Hair follicle dermal papilla cell (primary cell): ENCODE data around the gene LENG1. TPM values are rescaled to one million over a fixed set of nuclear protein-coding genes. Genes with fewer than 3 reads are reported as not detected.

Experiments
- total RNA-seq: library from RNA; depleted of rRNA; stranded (reverse); fragments of >200 nt; gene quantifications from 2 replicates; pipeline ENCODE4 v1.2.3, GENCODE V29; 2012

The LENG1 gene
- 3.2 and 3.5 TPM in 2 replicates for total RNA-seq

DNA sequence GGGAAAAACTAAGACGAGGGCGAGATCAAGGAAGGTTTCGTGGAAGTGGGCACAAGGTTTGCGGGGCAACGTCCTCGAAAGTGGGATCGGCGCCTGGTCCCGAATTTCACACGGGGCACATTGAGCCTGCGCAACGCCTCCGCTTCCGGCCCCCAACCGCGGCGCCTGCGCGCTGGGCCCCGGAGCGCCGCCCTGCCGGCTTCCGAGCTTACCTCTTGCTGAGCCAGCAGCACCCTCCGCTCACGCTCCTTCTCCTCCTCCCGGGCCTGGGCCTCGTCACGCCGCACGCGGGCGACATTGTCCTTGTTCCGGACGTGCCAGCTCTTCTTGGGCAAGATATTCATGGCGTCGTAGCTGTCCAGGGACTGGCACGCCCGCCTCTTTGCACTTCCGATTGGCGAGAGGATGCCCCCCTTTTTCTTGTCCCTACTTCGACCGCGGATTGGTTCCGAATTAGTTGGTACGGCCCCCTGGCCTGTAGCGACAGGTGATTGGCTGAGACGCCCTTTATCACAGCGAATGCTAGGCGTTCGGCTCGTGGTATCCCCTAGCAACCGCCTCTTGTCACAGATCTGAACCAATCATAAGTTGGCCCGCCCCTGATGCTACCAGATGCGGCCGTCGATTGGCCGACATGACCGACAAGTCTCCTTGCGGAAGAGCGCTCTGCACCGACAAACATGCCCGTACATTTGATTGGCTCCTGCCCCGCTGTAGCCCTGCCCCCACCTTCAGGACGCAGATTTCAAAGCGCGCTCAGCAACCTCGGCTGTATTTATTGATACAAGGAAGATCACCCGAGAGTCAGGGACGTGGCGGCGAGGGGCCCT lies at the start of gene LENG1:
TSS of gene LENG1 (minus strand) at position 370 of the 830 bp plus-strand sequence. CDS start at position 344, 26 bp downstream.

DNA sequence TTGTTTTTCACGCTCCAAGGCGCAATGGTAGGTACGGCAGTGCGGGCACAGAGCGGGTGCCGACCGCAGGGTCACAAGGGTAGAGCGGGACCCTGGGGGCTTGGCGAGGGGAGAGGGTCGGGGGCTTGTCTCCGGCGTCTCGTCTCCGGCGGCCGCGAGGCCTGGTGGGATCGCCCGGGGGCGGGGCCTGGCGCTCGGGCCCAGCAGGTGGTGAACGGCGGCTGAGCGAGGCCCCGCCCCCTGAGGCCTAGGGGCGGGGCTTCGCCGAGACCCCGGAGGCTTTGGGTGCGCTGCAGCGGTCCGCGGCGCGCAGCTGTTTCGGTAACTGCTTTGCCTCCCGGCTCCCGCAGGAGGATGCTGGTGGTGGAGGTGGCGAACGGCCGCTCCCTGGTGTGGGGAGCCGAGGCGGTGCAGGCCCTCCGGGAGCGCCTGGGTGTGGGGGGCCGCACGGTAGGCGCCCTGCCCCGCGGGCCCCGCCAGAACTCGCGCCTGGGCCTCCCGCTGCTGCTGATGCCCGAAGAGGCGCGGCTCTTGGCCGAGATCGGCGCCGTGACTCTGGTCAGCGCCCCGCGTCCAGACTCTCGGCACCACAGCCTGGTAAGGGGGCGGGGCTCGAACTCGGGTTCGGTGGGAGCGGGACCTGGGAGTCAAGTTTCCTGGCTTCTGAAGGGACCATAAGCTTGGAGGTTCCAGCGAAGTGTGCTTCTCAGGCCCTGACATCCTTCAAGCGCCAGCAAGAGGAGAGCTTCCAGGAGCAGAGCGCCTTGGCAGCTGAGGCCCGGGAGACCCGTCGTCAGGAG lies 31.7 kb upstream of the LENG1 start, which contains the start of gene TSEN34:
TSS of gene TSEN34 (plus strand) at position 298 of the 800 bp plus-strand sequence. CDS start at position 355, 57 bp downstream.

DNA sequence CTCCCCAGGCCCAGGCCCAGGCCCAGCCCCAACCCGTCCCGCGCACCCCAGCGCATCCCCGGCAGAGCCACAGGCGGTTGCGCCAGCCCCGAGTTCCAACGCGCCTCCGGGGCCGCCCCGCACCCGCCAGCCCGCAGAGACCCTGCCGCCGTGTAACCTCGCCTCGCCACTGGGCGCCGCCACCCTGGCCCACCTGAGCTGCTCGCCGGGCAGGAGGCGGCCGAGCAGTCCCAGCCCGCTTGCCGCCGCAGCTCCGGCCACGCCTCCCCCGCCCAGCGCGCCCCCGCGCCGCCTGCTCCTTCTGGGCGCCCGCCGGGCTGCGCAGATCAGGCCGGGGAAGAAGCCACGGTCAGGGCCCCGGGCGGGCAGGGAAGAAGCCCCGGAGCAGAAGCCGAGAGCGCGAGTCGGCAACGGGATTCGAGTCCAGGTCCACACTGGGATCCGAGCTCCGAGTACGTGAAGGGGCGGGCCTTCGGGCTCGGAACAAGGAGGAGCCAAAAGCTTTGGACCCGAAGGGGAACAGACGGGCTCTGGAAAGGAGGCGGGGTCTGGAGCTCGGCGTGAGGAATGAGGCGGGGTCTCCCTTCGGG lies 29.7 kb upstream of the LENG1 start, which contains the start of gene MBOAT7:
TSS of gene MBOAT7 (minus strand) at position 436 of the 590 bp plus-strand sequence. CDS start 1,072 bp downstream, outside the sequence.

DNA sequence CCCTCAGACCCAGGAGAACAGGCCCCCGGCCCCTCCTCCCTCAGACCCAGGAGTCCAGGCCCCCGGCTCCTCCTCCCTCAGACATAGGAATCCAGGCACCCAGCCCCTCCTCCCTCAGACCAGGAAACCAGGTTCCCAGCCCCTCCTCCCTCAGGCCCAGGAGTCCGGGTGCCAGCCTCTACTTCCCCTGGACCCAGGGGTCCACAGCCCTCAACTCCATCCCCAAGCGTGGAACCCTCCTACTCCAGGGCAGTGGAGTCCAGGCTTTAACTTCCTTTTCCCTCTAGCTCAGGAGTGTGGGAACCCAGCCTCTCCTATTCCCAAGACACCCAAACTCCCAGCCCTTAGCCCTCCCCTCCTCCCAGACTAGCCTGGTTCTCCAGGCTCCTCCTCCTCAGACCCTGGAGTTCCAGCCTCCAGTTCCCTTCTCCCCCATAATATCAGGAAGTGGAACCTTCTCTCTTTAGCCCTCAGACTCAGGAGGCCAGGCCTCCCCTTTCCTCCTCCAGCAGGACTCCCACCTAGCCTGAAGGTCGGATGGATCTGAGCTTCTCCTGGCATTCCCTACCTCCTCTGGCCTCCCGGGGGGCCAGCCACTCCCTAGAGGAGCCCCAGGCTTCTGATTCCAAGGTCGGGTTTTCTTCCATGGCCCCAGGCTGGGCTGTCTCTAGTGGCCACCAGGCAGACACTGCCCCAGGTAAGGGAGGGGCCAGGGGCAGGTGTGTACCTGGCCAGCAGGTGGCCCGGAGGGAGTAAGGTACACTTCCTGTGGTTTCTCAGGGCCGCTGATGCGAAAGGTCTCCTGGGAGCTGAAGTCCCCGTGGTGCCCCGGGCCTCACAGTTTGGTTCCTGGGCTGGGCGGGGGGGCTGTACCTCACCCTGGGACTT lies 13.2 kb upstream of the LENG1 start, which contains the start of gene TMC4:
TSS of gene TMC4 (minus strand) at position 690 of the 888 bp plus-strand sequence. CDS start at position 647, 43 bp downstream.

DNA sequence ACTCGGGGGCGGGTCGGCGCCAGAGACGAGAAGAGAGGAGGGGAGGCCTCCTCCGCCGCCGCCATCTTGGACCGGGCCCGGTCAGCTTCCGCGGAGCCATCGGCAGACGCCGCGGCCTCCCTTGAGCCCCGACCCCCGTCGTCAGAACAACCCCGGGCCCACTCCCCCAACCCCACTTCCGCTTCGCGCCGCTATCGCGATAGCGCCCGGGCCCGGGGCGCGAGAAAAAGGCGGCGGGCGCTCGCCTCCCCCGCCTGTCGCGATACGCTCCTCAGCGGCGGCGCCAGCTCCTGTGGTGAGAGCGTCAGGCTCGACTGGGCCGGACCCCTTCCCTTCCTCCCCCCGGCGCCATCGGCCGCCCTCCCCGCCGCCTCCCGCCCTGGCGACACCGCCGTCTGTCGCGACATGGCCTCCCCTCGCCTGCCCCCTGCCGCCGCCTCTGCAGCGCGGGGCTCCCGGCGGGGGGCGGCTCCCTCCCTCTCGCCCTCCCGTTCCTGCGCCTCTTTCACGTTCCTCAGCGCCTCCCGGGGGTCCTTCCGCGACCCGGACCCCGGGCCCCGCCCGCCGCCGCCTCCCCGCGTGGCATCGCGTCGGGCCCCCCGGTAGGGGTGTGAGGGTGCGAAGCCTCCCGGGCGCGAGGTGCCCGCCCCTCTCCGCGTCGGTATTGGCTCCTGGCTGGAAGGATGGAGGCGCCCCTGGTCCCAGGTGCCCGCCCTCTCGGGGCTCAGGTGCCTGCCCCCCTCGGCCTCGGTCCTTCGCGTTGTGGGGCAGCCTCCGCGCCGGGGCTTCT lies 21.6 kb downstream of the LENG1 start, which contains the start of gene CNOT3:
TSS of gene CNOT3 (plus strand) at position 64 of the 790 bp plus-strand sequence. CDS start 5,217 bp downstream, outside the sequence.

DNA sequence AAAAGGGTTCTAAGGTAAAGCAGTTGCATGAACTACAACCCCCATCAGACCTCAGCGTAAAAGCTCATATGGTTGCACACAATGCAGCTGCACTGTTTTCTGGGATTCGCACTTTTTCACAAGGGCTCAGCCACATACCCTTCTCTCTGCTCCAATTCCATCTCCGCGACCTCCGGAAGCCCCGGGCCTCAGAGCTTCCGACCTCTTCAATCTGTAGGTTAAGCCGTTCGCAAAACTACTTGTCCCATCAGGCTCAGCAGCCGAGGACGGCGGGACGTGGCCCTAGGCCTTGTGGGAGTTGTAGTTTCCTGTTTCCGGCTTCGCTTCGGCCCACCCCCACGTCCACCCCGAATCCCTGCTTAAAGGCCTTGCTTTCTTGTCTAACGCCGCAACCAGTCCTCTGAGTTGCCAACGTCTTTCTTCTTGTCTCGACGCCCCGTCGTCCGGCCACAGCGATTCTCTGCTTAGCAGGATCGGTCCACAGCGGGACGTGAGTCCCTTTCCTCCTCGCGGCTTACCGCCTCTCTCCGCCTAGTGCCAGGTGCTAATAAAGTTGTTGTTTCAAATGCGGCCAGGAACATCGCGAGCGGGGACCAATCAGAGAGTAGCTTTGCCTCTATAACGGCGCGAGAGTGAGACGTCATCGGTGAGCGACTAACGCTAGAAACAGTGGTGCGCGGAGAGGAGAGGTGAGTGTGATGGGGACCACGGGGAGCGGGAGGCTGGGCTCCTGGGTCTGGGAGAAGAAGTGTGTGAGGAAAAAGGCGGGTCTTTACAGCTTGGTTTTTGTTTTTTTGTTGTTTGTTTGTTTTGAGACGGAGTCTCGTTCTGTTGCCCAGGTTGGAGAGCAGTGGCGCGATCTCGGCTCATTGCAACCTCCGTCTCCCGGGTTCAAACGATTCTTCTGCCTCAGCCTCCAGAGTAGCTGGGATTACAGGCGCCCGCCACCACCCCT lies 44.1 kb downstream of the LENG1 start, which contains the start of the genes PRPF31 and TFPT:
TSS of gene PRPF31 (plus strand) at position 646 of the 955 bp plus-strand sequence. CDS start 2,525 bp downstream, outside the sequence.
TSS of gene TFPT (minus strand) at position 549 of the 955 bp plus-strand sequence. CDS start at position 161, 388 bp downstream.

Other genes with a start within 250 kb of the LENG1 start
- not detected in 2 replicates for gene CACNG8, start 196.8 kb downstream of the LENG1 start, total RNA-seq
- gene CACNG6, start 168.1 kb downstream of the LENG1 start, total RNA-seq, result not detected in 2 replicates
- not detected in 2 replicates for gene VSTM1, start 95.8 kb downstream of the LENG1 start, total RNA-seq
- gene TARM1, start 78.4 kb downstream of the LENG1 start, total RNA-seq, result not detected in 2 replicates
- gene OSCAR, start 58.9 kb downstream of the LENG1 start, total RNA-seq, result 0.16 and 0.36 TPM in 2 replicates
- 5.7 and 6.2 TPM in 2 replicates for gene NDUFA3, start 56.9 kb downstream of the LENG1 start, total RNA-seq
- gene TFPT, start 44.1 kb downstream of the LENG1 start, total RNA-seq, result 7.7 and 9.7 TPM in 2 replicates
- 41.4 and 44.5 TPM in 2 replicates for gene PRPF31, start 44.0 kb downstream of the LENG1 start, total RNA-seq
- gene CNOT3, start 22.0 kb downstream of the LENG1 start, total RNA-seq, result 15.1 and 16.5 TPM in 2 replicates
- gene TMC4, start 13.4 kb upstream of the LENG1 start, total RNA-seq, result 0.36 and 1.5 TPM in 2 replicates
- 19.1 and 32.5 TPM in 2 replicates for gene MBOAT7, start 29.9 kb upstream of the LENG1 start, total RNA-seq
- 56.0 and 64.7 TPM in 2 replicates for gene TSEN34, start 31.6 kb upstream of the LENG1 start, total RNA-seq
- 1,123 and 1,387 TPM in 2 replicates for gene RPS9, start 41.1 kb upstream of the LENG1 start, total RNA-seq
- not detected in 2 replicates for gene LILRB3, start 63.3 kb upstream of the LENG1 start, total RNA-seq
- gene LILRA6, start 83.1 kb upstream of the LENG1 start, total RNA-seq, result not detected in 2 replicates
- not detected in 2 replicates for gene LILRB5, start 97.6 kb upstream of the LENG1 start, total RNA-seq
- gene LILRB2, start 121.4 kb upstream of the LENG1 start, total RNA-seq, result not detected in 2 replicates
- not detected in 2 replicates for gene LILRA5, start 153.4 kb upstream of the LENG1 start, total RNA-seq
- gene LILRA4, start 179.4 kb upstream of the LENG1 start, total RNA-seq, result not detected in 2 replicates
- 0.16 TPM in 1 of 2 replicates, not detected in the other for gene LAIR1, start 205.2 kb upstream of the LENG1 start, total RNA-seq